ENCODE measurements around the gene TTC23. TPM values are rescaled to one million over a fixed set of nuclear protein-coding genes. Genes with fewer than 3 reads are reported as not detected.

TTC23 gene
- polyA plus RNA-seq, 2 of the 4 experiments (the other 2 are of a cell fraction) = 7.0 to 16.5 TPM

- DNase-seq (ENCODE audit: low read depth in 1 of 2, low spot score in 1 of 2) (no peak), FAIRE-seq (no peak), ATAC-seq (no peak)
- H3K9me3 ChIP-seq = no peaks in the 10 kb centered on the region
- 94% methylated on average over 6 of the region's 6 CpGs for WGBS (ENCODE audit: missing lambda C conversion rate)
- TF ChIP-seq HOXB5 (CRISPR knock-in tag; IDR thresholded peaks at IDR 0.05) (no peak), EP300 (IDR thresholded peaks at IDR 0.05) (no peak)
- ChIA-PET CTCF (interaction anchor here (0.5 to 4.6 kb wide), 7 partner anchors 22 to 212 kb away, joined by 3 to 18 read pairs (median 4); partner anchors contain the start of gene SYNM), POLR2A (no interaction called here)
- H3K4me1 ChIP-seq = no peaks in the 10 kb centered on the region
- H3K27ac ChIP-seq = no peak overlapping the region
- no peak overlapping the region for H3K4me2 ChIP-seq
- no peak overlapping the region for H3K4me3 ChIP-seq
Measured at GRCh38 chr15:99145778-99146177, 103.6 kb downstream of the TTC23 start.

GRCh38 chr15:99145005-99145404 lies 104.4 kb downstream of the TTC23 start:
- Histone ChIP-seq H3K4me1 (no peaks in the 10 kb centered on the region), H3K9me3 (no peaks in the 10 kb centered on the region), H3K4me3 (no peak overlapping the region), H3K4me2 (no peak overlapping the region), H3K27ac (no peak overlapping the region)
- DNase-seq (ENCODE audit: low read depth in 1 of 2, low spot score in 1 of 2) = no peak
- no peak for ATAC-seq
- TF ChIP-seq RFX5 (IDR thresholded peaks at IDR 0.05) (no peak), POLR2A (IDR thresholded peaks at IDR 0.05; ENCODE audit: low read length) (no peak), E2F6 (IDR thresholded peaks at IDR 0.05; ENCODE audit: borderline replicate concordance, low read depth) (no peak), SREBF2 (IDR thresholded peaks at IDR 0.05) (no peak), JUNB (IDR thresholded peaks at IDR 0.05) (no peak), PBX3 (IDR thresholded peaks at IDR 0.05) (no peak), RNF2 (IDR thresholded peaks at IDR 0.05; ENCODE audit: borderline replicate concordance, low read depth) (no peak), NPAS2 (CRISPR knock-in tag; IDR thresholded peaks at IDR 0.05; ENCODE audit: borderline replicate concordance) (no peak), KDM5A (IDR thresholded peaks at IDR 0.05) (no peak), EP300 (IDR thresholded peaks at IDR 0.05) (no peak), HMGXB4 (CRISPR knock-in tag; IDR thresholded peaks at IDR 0.05; ENCODE audit: borderline replicate concordance) (no peak), CHD2 (IDR thresholded peaks at IDR 0.05; ENCODE audit: low read length, partially characterized antibody) (no peak), EHMT2 (IDR thresholded peaks at IDR 0.05; ENCODE audit: low read depth) (no peak), ELK1 (IDR thresholded peaks at IDR 0.05; ENCODE audit: low read depth, low read length) (no peak), FOSL2 (IDR thresholded peaks at IDR 0.05) (no peak), FOSL2 (CRISPR knock-in tag; IDR thresholded peaks at IDR 0.05) (no peak), POLR2AphosphoS2 (conservative IDR thresholded peaks at IDR 0.05; ENCODE audit: low read length) (no peak), HOXB13 (CRISPR knock-in tag; IDR thresholded peaks at IDR 0.05; ENCODE audit: low read depth) (no peak), MAX (IDR thresholded peaks at IDR 0.05) (no peak), ZFP36 (IDR thresholded peaks at IDR 0.05; ENCODE audit: borderline replicate concordance, partially characterized antibody) (no peak)
- POLR2A ChIA-PET = no interaction called here
- 85% methylated on average over 10 of the region's 10 CpGs for WGBS (ENCODE audit: missing lambda C conversion rate)
- no peak for FAIRE-seq
- CTCF ChIA-PET = interaction anchor here (1.6 to 4.6 kb wide), 3 partner anchors 40 to 703 kb away, joined by 3 to 18 read pairs (median 10); partner anchors contain the start of gene SYNM

Measured in A549 (cell line).